Left forelimb (tissue), 1 donor: Measurements from ENCODE around the gene ACBD6.
"Not testable (repeated sequence)": the region's sequence is repeated elsewhere in the genome, so short reads cannot be mapped to it uniquely, and the experiment has no call there.

ENCODE experiments used
- DNase-seq: peaks from one replicate; pipeline ENCODE4 v3.0.0-alpha.2; 2018; ENCODE audit warnings: low spot score

Gene ACBD6

DNA sequence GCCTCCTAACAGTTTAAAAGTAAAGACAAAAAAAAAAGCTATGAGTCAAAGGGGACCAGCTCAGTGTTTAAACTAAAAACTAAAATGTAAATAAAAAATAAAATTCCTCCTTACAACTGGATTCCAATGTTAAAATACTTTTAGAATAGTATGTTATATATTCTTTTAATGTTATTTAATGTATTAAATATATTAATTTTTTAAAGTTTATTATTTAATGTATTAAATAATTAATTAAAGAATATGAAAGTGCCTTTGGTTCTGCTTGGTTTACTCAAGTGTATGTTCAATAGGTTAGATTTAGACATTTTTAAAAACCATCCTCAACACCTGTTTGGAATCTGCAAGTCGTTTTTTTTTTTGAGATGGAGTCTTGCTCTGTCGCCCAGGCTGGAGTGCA is 13.1 kb downstream of the ACBD6 start:
- no peak for DNase-seq

GRCh38 chr1:180488661-180489060 is 13.7 kb downstream of the ACBD6 start:
- no peak for DNase-seq

DNA sequence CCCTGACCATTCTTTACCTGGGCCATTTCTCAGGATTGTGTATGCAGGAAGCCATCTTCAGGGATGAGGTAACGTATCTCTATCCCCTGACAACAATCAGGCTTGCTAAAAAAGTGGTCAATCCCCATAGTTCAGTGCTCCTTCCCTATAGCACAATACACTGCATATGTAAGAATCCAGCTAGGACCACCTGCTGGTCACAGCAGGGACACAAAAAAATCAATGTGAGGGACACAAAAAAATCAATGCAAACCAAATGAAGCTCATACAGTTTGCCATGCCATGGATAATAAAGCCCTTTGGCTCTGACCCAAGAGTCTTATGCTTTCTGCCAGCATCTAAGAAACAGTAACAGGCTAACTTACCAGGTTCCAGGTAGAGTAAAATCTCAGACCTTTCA is 16.3 kb downstream of the ACBD6 start:
- no peak for DNase-seq

DNA sequence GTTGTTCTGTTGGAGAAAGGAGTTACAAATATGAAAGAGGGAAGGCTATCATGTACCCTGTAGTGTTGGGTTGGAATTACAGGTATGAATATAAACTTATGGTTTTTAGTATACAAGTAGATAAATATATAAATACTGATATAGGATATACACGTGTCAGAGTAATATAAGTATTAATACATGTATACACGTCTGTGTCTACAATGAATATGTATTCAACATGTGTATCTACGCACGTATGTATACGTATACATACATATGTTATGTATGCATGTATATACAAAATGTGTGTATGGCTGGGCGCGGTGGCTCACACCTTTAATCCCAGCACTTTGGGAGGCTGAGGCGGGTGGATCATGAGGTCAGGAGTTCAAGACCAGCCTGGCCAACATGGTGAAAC is 17.9 kb downstream of the ACBD6 start:
- no peak for DNase-seq

GRCh38 chr1:180482425-180483275 is 19.7 kb downstream of the ACBD6 start:
- DNase-seq: no peak

GRCh38 chr1:180470031-180470430 is 32.3 kb downstream of the ACBD6 start:
- DNase-seq: no peak

DNA sequence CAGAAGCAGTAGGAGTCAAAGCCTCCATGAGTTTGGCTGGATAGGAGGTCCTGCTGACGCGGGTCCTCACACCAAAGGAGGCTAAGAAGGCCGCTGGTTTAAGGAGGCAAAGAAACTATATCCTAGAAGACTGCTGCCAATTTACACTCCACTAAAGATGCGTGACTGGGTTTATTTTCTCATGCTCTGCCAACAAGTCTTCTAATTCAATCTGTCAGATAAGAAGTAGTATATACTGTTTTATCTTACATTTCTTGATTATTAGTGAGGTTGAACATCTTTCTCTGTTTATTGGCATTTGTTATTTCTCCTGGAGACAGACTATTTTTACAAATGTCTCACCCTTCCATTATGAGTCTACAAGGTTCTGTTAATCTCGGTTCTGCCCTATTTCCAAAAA is 34.1 kb downstream of the ACBD6 start:
- no peak for DNase-seq

DNA sequence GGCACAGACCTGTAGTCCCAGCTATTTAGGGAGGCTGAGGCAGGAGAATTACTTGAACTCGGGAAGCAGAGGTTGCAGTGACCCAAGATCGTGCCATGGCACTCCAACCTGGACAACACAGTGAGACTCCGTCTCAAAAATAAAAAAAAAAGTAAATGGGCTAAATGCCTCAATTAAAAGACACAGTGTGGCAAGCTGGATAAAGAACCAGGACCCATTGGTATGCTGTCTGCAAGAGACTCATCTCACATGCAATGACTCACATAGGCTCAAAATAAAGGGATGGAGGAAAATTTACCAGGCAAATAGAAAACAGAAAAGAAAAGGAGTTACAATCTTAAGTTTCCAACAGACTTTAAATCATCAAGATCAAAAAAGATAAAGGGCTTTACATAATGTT is 40.3 kb downstream of the ACBD6 start:
- no peak for DNase-seq

GRCh38 chr1:180461682-180462081 is 40.7 kb downstream of the ACBD6 start:
- not testable (repeated sequence) for DNase-seq

GRCh38 chr1:180458807-180459206 is 43.6 kb downstream of the ACBD6 start:
- DNase-seq: no peak

GRCh38 chr1:180456191-180456590 is 46.2 kb downstream of the ACBD6 start:
- DNase-seq: no peak

DNA sequence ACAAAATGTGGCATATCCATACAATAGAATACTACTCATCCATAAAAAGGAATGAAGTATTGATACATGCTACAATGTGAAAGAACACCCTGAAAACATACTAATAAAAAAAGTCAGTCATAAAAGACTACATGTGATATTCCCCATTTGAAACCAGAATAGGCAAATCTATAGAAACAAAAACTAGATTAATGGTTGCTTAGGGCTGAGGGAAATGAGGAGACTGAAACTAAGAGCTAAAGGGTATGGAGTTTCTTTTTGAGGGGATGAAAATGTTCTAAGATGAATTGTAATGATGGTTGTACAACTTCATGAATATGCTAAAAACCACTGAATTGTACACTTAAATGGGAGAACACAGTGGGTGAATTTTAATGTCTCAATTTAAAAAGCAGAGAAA is 50.9 kb downstream of the ACBD6 start:
- DNase-seq: no peak

GRCh38 chr1:180444522-180444921 is 57.9 kb downstream of the ACBD6 start:
- no peak for DNase-seq

DNA sequence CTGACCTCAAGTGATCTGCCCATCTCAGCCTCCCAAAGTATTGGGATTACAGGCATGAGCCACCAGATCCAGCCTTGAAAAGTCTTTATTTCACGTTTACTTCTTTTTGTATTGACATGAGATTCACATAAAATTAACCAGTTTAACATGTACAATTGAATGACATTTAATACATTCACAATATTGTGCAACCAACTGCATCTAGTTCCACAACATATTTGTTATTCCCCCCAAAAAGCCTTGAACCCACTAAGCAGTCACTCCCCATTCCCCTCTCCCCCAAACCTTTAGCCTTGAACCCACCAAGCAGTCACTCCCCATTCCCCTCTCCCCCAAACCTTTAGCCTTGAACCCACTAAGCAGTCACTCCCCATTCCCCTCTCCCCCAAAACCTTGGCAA is 62.0 kb downstream of the ACBD6 start:
- no peak for DNase-seq

GRCh38 chr1:180435566-180435965 is 66.8 kb downstream of the ACBD6 start:
- DNase-seq: no peak

- no peak for DNase-seq
Measured at GRCh38 chr1:180433873-180434272, 68.5 kb downstream of the ACBD6 start.

DNA sequence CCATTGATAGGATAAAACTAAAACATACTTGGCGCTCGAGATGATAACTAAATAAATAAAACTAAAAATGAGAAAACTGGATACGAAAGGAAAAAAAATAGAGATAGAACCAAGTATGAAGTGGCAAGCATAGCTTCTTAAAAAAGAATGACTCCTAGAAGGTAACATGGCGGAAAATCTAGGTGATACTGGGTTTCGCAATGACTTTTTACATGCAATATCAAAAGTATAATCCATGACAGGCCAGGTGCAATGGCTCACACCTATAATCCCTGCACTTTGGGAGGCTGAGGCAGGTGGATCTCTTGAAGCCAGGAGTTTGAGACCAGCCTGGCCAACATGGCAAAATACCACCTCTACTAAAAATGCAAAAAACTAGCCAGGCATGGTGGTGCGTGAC is 70.7 kb downstream of the ACBD6 start:
- DNase-seq: no peak

GRCh38 chr1:180428782-180429695 is 73.3 kb downstream of the ACBD6 start:
- DNase-seq: no peak

- no peak for DNase-seq
Measured at GRCh38 chr1:180425952-180426351, 76.4 kb downstream of the ACBD6 start.

DNA sequence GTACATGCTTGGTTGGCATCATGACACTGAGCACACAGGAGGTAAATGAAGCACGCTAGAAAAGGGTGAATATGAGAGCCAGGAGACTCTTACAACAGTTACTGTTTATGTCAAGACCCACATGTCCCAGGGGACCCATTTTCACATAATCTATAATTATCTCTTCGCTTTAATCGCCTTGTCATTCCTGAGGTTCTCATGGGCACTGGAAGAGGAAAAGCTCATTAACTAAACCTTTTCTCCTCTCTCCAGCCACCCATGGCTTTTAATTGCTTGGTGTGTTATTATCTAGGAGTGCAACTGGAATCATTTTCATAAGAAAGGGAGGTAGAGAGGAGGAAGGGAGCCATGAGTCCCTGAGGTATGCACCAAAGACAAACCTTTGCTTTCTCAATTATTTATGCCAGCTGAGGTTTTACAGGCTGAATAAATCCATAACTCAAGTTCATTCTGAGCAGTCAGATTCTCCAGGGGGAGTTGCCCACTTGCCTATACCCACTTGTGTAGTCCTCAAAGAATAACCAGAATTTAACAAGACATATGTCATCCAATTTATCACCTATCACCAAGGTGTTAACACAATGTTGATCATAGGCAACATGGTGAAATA is 77.4 kb downstream of the ACBD6 start:
- no peak for DNase-seq

- DNase-seq: no peak
Measured at GRCh38 chr1:180421614-180422013, 80.8 kb downstream of the ACBD6 start.

DNA sequence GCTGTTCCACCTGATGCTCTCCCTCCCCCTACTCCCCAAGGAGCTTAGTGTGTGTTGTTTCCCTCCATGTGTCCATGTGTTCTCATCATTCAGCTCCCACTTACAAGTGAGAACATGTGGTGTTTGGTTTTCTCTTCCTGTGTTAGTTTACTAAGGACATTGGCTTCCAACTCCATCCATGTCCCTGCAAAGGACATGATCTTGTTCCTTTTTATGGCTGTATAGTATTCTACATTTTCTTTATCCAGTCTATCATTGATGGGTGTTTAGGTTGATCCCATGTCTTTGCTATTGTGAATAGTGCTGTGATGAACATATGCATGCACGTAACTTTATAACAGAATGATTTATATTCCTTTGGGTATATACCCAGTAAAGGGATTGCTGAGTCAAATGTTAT is 81.2 kb downstream of the ACBD6 start:
- not testable (repeated sequence) for DNase-seq
